Panc1 (cell line): ENCODE measurements around the gene SMYD5. TPM values are rescaled to one million over a fixed set of nuclear protein-coding genes. Genes with fewer than 3 reads are reported as not detected.

Experiments used
- ATAC-seq: fragments of 200-7000 bp; cut with Tn5 transposase; 2 replicates; pipeline ENCODE4 v1.9.1; 2020; ENCODE audit warnings: mild to moderate bottlenecking, moderate library complexity
- BruUV-seq: library from RNA; stranded (reverse); fragments of 400-500 nt; replicated peaks from 2 replicates; lab custom pipeline; 2021; lab: Mats Ljungman, UMichigan
- CTCF ChIA-PET: fragments of 300-600 bp; sonication (Branson Sonifier 250); formaldehyde crosslinking; loops from one replicate; lab custom pipeline; 2022; ENCODE audit warnings: antibody characterized with exemption; lab: Charles Lee
- POLR2A ChIA-PET: fragments of 300-600 bp; sonication (Branson Sonifier 250); formaldehyde crosslinking; loops from one replicate; lab custom pipeline; 2022; ENCODE audit warnings: antibody characterized with exemption; lab: Charles Lee
- DNase-seq: peaks from one replicate; pipeline ENCODE4 v3.0.0-alpha.2; 2010; ENCODE audit warnings: low read depth, low spot score
- H3K27ac ChIP-seq: 2 replicates; pipeline ENCODE4 v1.5.1; 2011; ENCODE audit warnings: mild to moderate bottlenecking, low read length, inconsistent platforms
- H3K27me3 ChIP-seq: fragments of 200-500 bp; sonication (Bioruptor generic); 2 replicates; pipeline ENCODE4 v1.6.0; 2014; ENCODE audit warnings: low read length, inconsistent platforms; ENCODE audit not compliant: control insufficient read depth, insufficient read depth
- H3K36me3 ChIP-seq: fragments of 200-500 bp; sonication (Bioruptor generic); 2 replicates; pipeline ENCODE4 v1.5.1; 2014; ENCODE audit warnings: inconsistent platforms, mild to moderate bottlenecking, low read length, moderate library complexity; ENCODE audit not compliant: control insufficient read depth, insufficient read depth
- H3K4me1 ChIP-seq: 2 replicates; pipeline ENCODE4 v1.5.1; 2011; ENCODE audit warnings: inconsistent platforms, mild to moderate bottlenecking, low read length, moderate library complexity; ENCODE audit not compliant: control insufficient read depth, insufficient read depth
- H3K4me3 ChIP-seq, 2 experiments: 2 replicates each; pipeline ENCODE4 v1.5.1; 2011 to 2012; ENCODE audit warnings: low read depth in 2 of 2, low read length in 2 of 2, mild to moderate bottlenecking in 2 of 2, inconsistent platforms in 1 of 2, moderate library complexity in 1 of 2
- H3K9me3 ChIP-seq: fragments of 200-500 bp; sonication (Bioruptor generic); 2 replicates; pipeline ENCODE4 v1.5.1; 2014; ENCODE audit warnings: low read depth, mild to moderate bottlenecking, inconsistent platforms, low read length, moderate library complexity; ENCODE audit not compliant: control insufficient read depth, insufficient read depth
- CTCF ChIP-seq: fragments of 450-650 bp; IDR thresholded peaks from 2 replicates; pipeline ENCODE4 v1.5.1; 2017; ENCODE audit warnings: mild to moderate bottlenecking
- POLR2AphosphoS5 ChIP-seq: IDR thresholded peaks from 2 replicates; pipeline ENCODE4 v1.6.1; 2012; ENCODE audit warnings: mild to moderate bottlenecking, low read depth, low read length, moderate library complexity
- REST ChIP-seq, 2 experiments: IDR thresholded peaks; 2 replicates each; pipeline ENCODE4 v1.6.1; 2011 to 2012; ENCODE audit warnings: low read depth in 2 of 2, control low read depth in 1 of 2, low read length in 1 of 2, mild to moderate bottlenecking in 1 of 2, moderate library complexity in 1 of 2; ENCODE audit not compliant: insufficient read depth in 1 of 2
- SIN3A ChIP-seq: IDR thresholded peaks from 2 replicates; pipeline ENCODE4 v1.6.1; 2012; ENCODE audit warnings: low read depth, mild to moderate bottlenecking, low read length, moderate library complexity, borderline replicate concordance; ENCODE audit not compliant: insufficient read depth
- TCF7L2 ChIP-seq: IDR thresholded peaks from 2 replicates; pipeline ENCODE4 v1.6.1; 2011; ENCODE audit warnings: mild to moderate bottlenecking, low read depth, low read length, inconsistent platforms
- in situ Hi-C: cut with HindIII; loops from 2 replicates; pipeline ENCODE4 v1.10.0; 2016; ENCODE audit warnings: low sequenced_read_pairs, low pct_unique_long_range_greater_than_20kb
- intact Hi-C: fragments of 100-400 bp; cut with micrococcal nuclease; formaldehyde crosslinking; loops from one replicate; pipeline ENCODE4 v1.10.0; 2022; ENCODE audit not compliant: unreplicated experiment
- total RNA-seq: library from RNA; stranded (reverse); gene quantifications from one replicate; pipeline ENCODE4 v1.2.1, GENCODE V29; 2021; ENCODE audit not compliant: unreplicated experiment

The SMYD5 gene
- total RNA-seq, 1 experiment from 2014 or later = 37.6 TPM

- intact Hi-C loops (no loop called here), in situ Hi-C loops (no loop called here)
- Histone ChIP-seq H3K36me3 (peaks cover 18% of the 10 kb centered on the region), H3K27me3 (no peaks in the 10 kb centered on the region), H3K9me3 (no peaks in the 10 kb centered on the region), H3K4me3 (no peak overlapping the region), H3K27ac (no peak overlapping the region), H3K4me1 (no peaks in the 10 kb centered on the region)
- CTCF ChIA-PET = no interaction called here
- POLR2A ChIA-PET = no interaction called here
- no TSS peak for BruUV-seq
- no peak for TF ChIP-seq SIN3A
- TF ChIP-seq TCF7L2 = no peak
- no peak for TF ChIP-seq POLR2AphosphoS5
- no peak for TF ChIP-seq CTCF
- TF ChIP-seq REST (IDR thresholded peaks at IDR 0.05; ENCODE audit: insufficient read depth in 1 of 2, low read depth in 2 of 2, low read length in 1 of 2) = no peak
- DNase-seq (no peak), ATAC-seq (no peak)
These were observed 39.4 kb downstream of the SMYD5 start for GRCh38 chr2:73253400-73253799.

- DNase-seq = no peak
- no peak for ATAC-seq
- H3K4me1 ChIP-seq = no peaks in the 10 kb centered on the region
These were observed 39.9 kb downstream of the SMYD5 start for GRCh38 chr2:73253901-73254300.

More at GRCh38 chr2:73253901-73254300, 39.9 kb downstream of the SMYD5 start:
- H3K36me3 ChIP-seq = peaks cover 15% of the 10 kb centered on the region
- H3K27ac ChIP-seq = no peak overlapping the region
- TF ChIP-seq SIN3A (no peak), CTCF (no peak), POLR2AphosphoS5 (no peak), TCF7L2 (no peak), REST (IDR thresholded peaks at IDR 0.05; ENCODE audit: insufficient read depth in 1 of 2, low read depth in 2 of 2, low read length in 1 of 2) (no peak)
- CTCF ChIA-PET = no interaction called here
- H3K9me3 ChIP-seq = no peaks in the 10 kb centered on the region
- POLR2A ChIA-PET = interaction anchor here (0.6 to 1.2 kb wide), 2 partner anchors 21 to 70 kb away, joined by 4 to 10 read pairs; partner anchors contain the start of gene PRADC1
- intact Hi-C loops (no loop called here), in situ Hi-C loops (no loop called here)
- no peaks in the 10 kb centered on the region for H3K27me3 ChIP-seq
- BruUV-seq = no TSS peak
- no peak overlapping the region for H3K4me3 ChIP-seq
